Right cardiac atrium (tissue), 5 donors: Measurements from ENCODE around the gene MMP10. TPM values are rescaled to one million over a fixed set of nuclear protein-coding genes. Genes with fewer than 3 reads are reported as not detected.

Source experiments
- ATAC-seq, 2 donors: fragments of 200-7000 bp; cut with Tn5 transposase; one replicate each; pipeline versions ENCODE4 v1.8.0 to v1.9.1; 2020; ENCODE audit warnings: moderate library complexity in 2 of 2, mild to moderate bottlenecking in 1 of 2
- DNase-seq, 3 donors: peaks; one replicate each; pipeline ENCODE4 v3.0.0-alpha.2; 2020
- H3K27ac ChIP-seq: one replicate; pipeline ENCODE4 v1.5.1; 2013; ENCODE audit warnings: mild to moderate bottlenecking, low read length, control low read depth, moderate library complexity
- H3K27me3 ChIP-seq: one replicate; pipeline ENCODE4 v1.6.1; 2013; ENCODE audit not compliant: control insufficient read depth, insufficient read depth
- H3K4me1 ChIP-seq: one replicate; pipeline ENCODE4 v1.6.1; 2013; ENCODE audit warnings: low read length; ENCODE audit not compliant: control insufficient read depth, insufficient read depth
- H3K4me3 ChIP-seq: one replicate; pipeline ENCODE4 v1.5.1; 2013; ENCODE audit warnings: low read length, control low read depth
- H3K9me3 ChIP-seq: one replicate; pipeline ENCODE4 v1.6.1; 2013; ENCODE audit warnings: low read length; ENCODE audit not compliant: control insufficient read depth
- WGBS: extraction: QIAGEN DNeasy Blood & Tissue Kit; methylation state at CpG from one replicate; pipeline ENCODE4 v1.1.7; 2013; 5-methylcytosine and 5-hydroxymethylcytosine counted together
- intact Hi-C, 4 donors: fragments of 100-400 bp; cut with DNase I; formaldehyde crosslinking; loops; one replicate each; pipeline versions ENCODE4 v1.11.0 to v1.14.0; 2022 to 2023
- long read RNA-seq, 4 donors: library from polyadenylated mRNA; unstranded; transcript quantifications; one replicate each; pipeline ENCODE4 v2.0.0, GENCODE V29; 2020 to 2021
- polyA plus RNA-seq: library from polyadenylated mRNA; stranded (reverse); fragments of 200-250 nt; gene quantifications from one replicate; pipeline ENCODE4 v1.2.3, GENCODE V29; 2013
- total RNA-seq, 4 donors: library from RNA; stranded (reverse); fragmentation: NEBNext Ultra II Directional; extraction: Animal tissue kit (Norgen Biotek cat#: 25700); gene quantifications; one replicate each; pipeline ENCODE4 v1.2.1, GENCODE V29; 2021
- donor health status: healthy with polysubstance abuse.
- donor health status: DM: no; HTN: yes; CAD: no.
- donor health status: DM: no; HTN: no; CAD: no.
- donor health status: DM: no; HTN: yes; CAD: no; lungs with severe emphysema.
- donor health status: DM: yes; HTN: yes; CAD: no.

Gene MMP10
- total RNA-seq (not detected), polyA plus RNA-seq (not detected)
- long read RNA-seq, donor 1 = 0 reads
- long read RNA-seq, donor 2 = 0 reads
- long read RNA-seq, donor 3 = 0 reads
- long read RNA-seq, donor 4 = 0 reads

DNA sequence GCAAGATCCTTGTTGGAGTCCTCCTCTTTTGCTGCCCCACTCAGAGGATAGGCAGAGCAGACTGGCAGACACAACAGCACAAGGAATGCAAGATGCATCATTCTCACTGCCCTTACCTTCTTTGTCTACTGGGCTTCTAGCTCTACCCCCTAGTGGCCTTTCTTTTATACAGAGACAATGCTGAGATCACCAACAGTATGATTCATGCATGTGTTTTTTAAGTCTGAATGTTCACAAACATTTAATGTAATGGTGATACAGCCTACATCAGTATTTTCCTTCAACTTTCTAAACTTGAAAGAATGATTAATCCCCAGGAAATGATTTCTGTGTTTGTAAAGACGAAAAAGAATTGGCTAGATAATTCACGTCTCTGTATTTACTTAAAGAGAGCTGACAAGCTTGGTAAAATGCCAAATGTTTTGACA, at the start of gene MMP10:
TSS of gene MMP10 (minus strand) at position 138 of the 428 bp plus-strand sequence. CDS start at position 101, 37 bp downstream.
- ATAC-seq = no peak
- no peaks in the 10 kb centered on the region for H3K27me3 ChIP-seq
- no peaks in the 10 kb centered on the region for H3K4me1 ChIP-seq
- DNase-seq = no peak
- intact Hi-C loops = no loop called here
- H3K27ac ChIP-seq = no peak within 1 kb of the TSS
- H3K4me3 ChIP-seq = no peak within 1 kb of the TSS
- 22% methylated on average over 2 of the region's 2 CpGs for WGBS
- H3K9me3 ChIP-seq = no peaks in the 10 kb centered on the region

- ATAC-seq (no peak), DNase-seq (no peak)
- WGBS = 64% methylated on average over 6 of the region's 6 CpGs
- no peak overlapping the region for H3K4me3 ChIP-seq
- H3K4me1 ChIP-seq = no peaks in the 10 kb centered on the region
- no peak overlapping the region for H3K27ac ChIP-seq
- intact Hi-C loops = no loop called here
- no peaks in the 10 kb centered on the region for H3K9me3 ChIP-seq
- H3K27me3 ChIP-seq = no peaks in the 10 kb centered on the region
Measured at GRCh38 chr11:102829316-102830000, 49.0 kb upstream of the MMP10 start.

DNA sequence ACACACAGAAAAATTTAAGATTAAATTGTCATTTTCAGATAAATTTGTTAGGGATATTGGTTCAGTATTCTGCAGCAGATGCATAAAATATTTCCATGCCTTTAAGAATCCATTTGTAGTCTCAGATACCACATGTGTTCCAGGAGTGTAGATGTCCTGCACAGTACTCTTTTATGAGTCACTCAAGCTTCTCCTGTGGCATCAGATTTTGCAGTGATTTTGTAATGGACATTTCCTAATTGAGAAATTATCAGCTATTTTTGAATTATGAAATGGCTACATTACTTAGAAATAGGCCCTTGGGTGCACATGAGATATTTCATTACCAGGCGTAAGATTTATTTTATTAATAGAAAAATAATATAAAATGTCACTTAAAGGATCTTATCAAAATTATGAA, 44.1 kb upstream of the MMP10 start:
- 97% methylated on average over 1 of the region's 1 CpG for WGBS
- Histone ChIP-seq H3K4me3 (no peak overlapping the region), H3K27ac (no peak overlapping the region), H3K27me3 (no peaks in the 10 kb centered on the region), H3K4me1 (no peaks in the 10 kb centered on the region), H3K9me3 (no peaks in the 10 kb centered on the region)
- intact Hi-C loops = no loop called here
- DNase-seq (no peak), ATAC-seq (no peak)

- Histone ChIP-seq H3K4me3 (no peak overlapping the region), H3K27ac (no peak overlapping the region), H3K9me3 (no peaks in the 10 kb centered on the region), H3K4me1 (no peaks in the 10 kb centered on the region), H3K27me3 (no peaks in the 10 kb centered on the region)
- ATAC-seq (no peak), DNase-seq (peak in 1 of 3 donors; percentile 15)
- WGBS = 67% methylated on average over 6 of the region's 6 CpGs
- intact Hi-C loops = no loop called here
Measured at GRCh38 chr11:102819491-102819890, 39.1 kb upstream of the MMP10 start.

GRCh38 chr11:102813484-102813883, 33.1 kb upstream of the MMP10 start:
- Histone ChIP-seq H3K27me3 (no peaks in the 10 kb centered on the region), H3K4me1 (no peaks in the 10 kb centered on the region), H3K9me3 (no peaks in the 10 kb centered on the region), H3K4me3 (no peak overlapping the region), H3K27ac (no peak overlapping the region)
- ATAC-seq = no peak
- WGBS = 80% methylated on average over 1 of the region's 1 CpG
- no peak for DNase-seq
- intact Hi-C loops = no loop called here

- no peak for DNase-seq
- Histone ChIP-seq H3K4me3 (no peak overlapping the region), H3K27ac (no peak overlapping the region), H3K4me1 (no peaks in the 10 kb centered on the region), H3K9me3 (no peaks in the 10 kb centered on the region), H3K27me3 (no peaks in the 10 kb centered on the region)
- ATAC-seq = no peak
- intact Hi-C loops = no loop called here
- WGBS = 62% methylated on average over 3 of the region's 3 CpGs
Measured at GRCh38 chr11:102812188-102812587, 31.8 kb upstream of the MMP10 start.

DNA sequence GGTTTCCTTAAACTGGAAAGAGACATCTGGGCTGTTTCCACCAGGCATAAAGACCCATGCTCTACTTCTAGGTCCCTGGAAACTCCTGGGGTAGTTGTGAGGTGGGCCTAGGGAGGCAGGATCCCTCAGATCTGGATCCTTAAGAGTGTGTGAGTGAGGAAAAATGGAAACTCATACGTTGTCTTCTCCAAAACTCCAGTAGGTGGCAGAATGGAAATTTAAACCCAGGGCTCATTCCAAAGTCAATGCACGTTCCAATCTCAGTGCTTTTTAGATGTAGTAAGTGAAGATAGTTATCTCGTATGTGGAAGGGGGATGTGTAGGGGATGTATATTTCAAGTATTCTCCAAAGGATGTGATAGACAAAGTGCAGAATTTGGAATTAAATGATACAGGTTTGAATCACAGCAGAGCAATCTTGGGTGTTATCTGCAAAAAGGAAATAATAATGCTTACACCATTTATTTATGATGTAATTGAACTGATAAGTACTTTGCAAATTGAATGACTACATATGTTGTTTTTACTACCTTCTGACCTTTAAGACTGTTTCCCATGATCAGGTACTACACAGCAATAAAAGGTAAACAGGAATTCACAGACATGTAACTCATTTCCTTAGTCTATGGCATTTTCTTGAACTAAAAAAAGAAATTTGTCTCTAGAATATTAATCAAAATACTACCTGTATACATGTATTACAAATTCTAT, 30.7 kb upstream of the MMP10 start:
- 9% methylated on average over 3 of the region's 3 CpGs for WGBS
- DNase-seq (no peak), ATAC-seq (no peak)
- Histone ChIP-seq H3K27me3 (no peaks in the 10 kb centered on the region), H3K4me3 (no peak overlapping the region), H3K9me3 (no peaks in the 10 kb centered on the region), H3K4me1 (no peaks in the 10 kb centered on the region), H3K27ac (no peak overlapping the region)
- intact Hi-C loops = no loop called here

- no peaks in the 10 kb centered on the region for H3K27me3 ChIP-seq
- 54% methylated on average over 2 of the region's 2 CpGs for WGBS
- DNase-seq (no peak), ATAC-seq (no peak)
- H3K27ac ChIP-seq = no peak overlapping the region
- intact Hi-C loops = no loop called here
- no peaks in the 10 kb centered on the region for H3K9me3 ChIP-seq
- no peak overlapping the region for H3K4me3 ChIP-seq
- no peaks in the 10 kb centered on the region for H3K4me1 ChIP-seq
Measured at GRCh38 chr11:102809971-102810370, 29.5 kb upstream of the MMP10 start.

- no peak overlapping the region for H3K27ac ChIP-seq
- no peaks in the 10 kb centered on the region for H3K4me1 ChIP-seq
- intact Hi-C loops = no loop called here
- no peaks in the 10 kb centered on the region for H3K27me3 ChIP-seq
- peak in 1 of 2 donors; percentile 39 for ATAC-seq
- H3K4me3 ChIP-seq = no peak overlapping the region
- H3K9me3 ChIP-seq = no peaks in the 10 kb centered on the region
- WGBS = 49% methylated on average over 19 of the region's 19 CpGs
- peak; percentile 10 to 44 (median 33) for DNase-seq
Measured at GRCh38 chr11:102807921-102808320, 27.5 kb upstream of the MMP10 start.

DNA sequence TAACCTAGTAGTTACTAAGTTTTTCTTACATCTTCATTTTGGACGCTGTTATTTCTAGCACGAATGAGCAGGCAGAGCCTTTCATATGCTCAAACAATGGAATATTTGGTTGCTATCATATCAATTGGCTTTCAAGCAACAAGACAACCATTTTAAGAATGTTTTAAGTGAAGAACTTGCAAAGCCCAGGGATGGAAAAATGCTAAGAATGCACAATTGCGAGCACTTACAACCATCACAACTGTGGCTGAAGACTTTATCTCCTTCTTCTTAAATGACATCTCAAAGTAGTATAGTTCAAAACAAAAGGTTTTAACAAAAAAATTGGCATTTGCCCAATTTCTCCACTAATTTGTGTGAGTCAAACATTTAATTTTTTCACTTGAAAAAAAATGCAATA, 25.9 kb upstream of the MMP10 start:
- Histone ChIP-seq H3K27ac (no peak overlapping the region), H3K27me3 (no peaks in the 10 kb centered on the region), H3K4me1 (no peaks in the 10 kb centered on the region), H3K4me3 (no peak overlapping the region), H3K9me3 (no peaks in the 10 kb centered on the region)
- intact Hi-C loops = no loop called here
- no peak for ATAC-seq
- WGBS = 44% methylated on average over 3 of the region's 3 CpGs
- no peak for DNase-seq

GRCh38 chr11:102802341-102802740, 21.9 kb upstream of the MMP10 start:
- no peaks in the 10 kb centered on the region for H3K4me1 ChIP-seq
- H3K9me3 ChIP-seq = no peaks in the 10 kb centered on the region
- intact Hi-C loops = no loop called here
- no peak overlapping the region for H3K4me3 ChIP-seq
- no peaks in the 10 kb centered on the region for H3K27me3 ChIP-seq
- no peak for DNase-seq
- H3K27ac ChIP-seq = no peak overlapping the region
- ATAC-seq = no peak
- 30% methylated on average over 2 of the region's 2 CpGs for WGBS
